ENCODE results near the gene NKPD1. TPM values are rescaled to one million over a fixed set of nuclear protein-coding genes. Genes with fewer than 3 reads are reported as not detected.

NKPD1 gene
- total RNA-seq, 2 experiments from 2014 or later: 0.73 to 0.91 TPM

GRCh38 chr19:45202637-45203036 lies 41.9 kb upstream of the NKPD1 start:
- Mint-ChIP-seq H3K4me1 (ENCODE audit: low read depth) (no peaks in the 10 kb centered on the region), H3K4me3 (no peak overlapping the region), H3K9me3 (no peaks in the 10 kb centered on the region), H3K27ac (no peak overlapping the region), H3K36me3 (ENCODE audit: low read depth) (no peaks in the 10 kb centered on the region), H3K27me3 (no peaks in the 10 kb centered on the region)
- no peak overlapping the region for H3K27ac ChIP-seq (ENCODE audit: low read depth in 1 of 2, low read length in 2 of 2)
- H3K27me3 ChIP-seq (ENCODE audit: control insufficient read depth in 1 of 2, insufficient read depth in 2 of 2, low read length in 2 of 2): no peaks in the 10 kb centered on the region
- DNase-seq: no peak
- H3K4me1 ChIP-seq (ENCODE audit: insufficient read depth, low read length): no peaks in the 10 kb centered on the region
- H3K9me3 ChIP-seq (ENCODE audit: control insufficient read depth in 1 of 2, insufficient read depth in 1 of 2, low read length in 2 of 2): no peaks in the 10 kb centered on the region
- ChIA-PET POLR2A (no interaction called here), CTCF (no interaction called here)
- no peak for ATAC-seq (ENCODE audit: poor library complexity)
- intact Hi-C loops (cut with DNase I, micrococcal nuclease): no loop called here
- H3K4me3 ChIP-seq (ENCODE audit: low read length): no peak overlapping the region
- TF ChIP-seq CTCF (IDR thresholded peaks at IDR 0.05): no peak
- H3K36me3 ChIP-seq (ENCODE audit: insufficient read depth, low read length): no peaks in the 10 kb centered on the region

- CTCF ChIA-PET: no interaction called here
- Mint-ChIP-seq H3K4me1 (ENCODE audit: low read depth) (no peaks in the 10 kb centered on the region), H3K27ac (no peak overlapping the region), H3K27me3 (no peaks in the 10 kb centered on the region), H3K4me3 (no peak overlapping the region), H3K9me3 (no peaks in the 10 kb centered on the region), H3K36me3 (ENCODE audit: low read depth) (no peaks in the 10 kb centered on the region)
- Histone ChIP-seq H3K9me3 (ENCODE audit: control insufficient read depth in 1 of 2, insufficient read depth in 1 of 2, low read length in 2 of 2) (no peaks in the 10 kb centered on the region), H3K27ac (ENCODE audit: low read depth in 1 of 2, low read length in 2 of 2) (no peak overlapping the region), H3K27me3 (ENCODE audit: control insufficient read depth in 1 of 2, insufficient read depth in 2 of 2, low read length in 2 of 2) (no peaks in the 10 kb centered on the region), H3K4me1 (ENCODE audit: insufficient read depth, low read length) (no peaks in the 10 kb centered on the region), H3K4me3 (ENCODE audit: low read length) (no peak overlapping the region), H3K36me3 (ENCODE audit: insufficient read depth, low read length) (no peaks in the 10 kb centered on the region)
- TF ChIP-seq CTCF (IDR thresholded peaks at IDR 0.05): no peak
- POLR2A ChIA-PET: no interaction called here
- ATAC-seq (ENCODE audit: poor library complexity) (no peak), DNase-seq (no peak)
- intact Hi-C loops (cut with DNase I, micrococcal nuclease): no loop called here
Observed at GRCh38 chr19:45200568-45200967, 39.8 kb upstream of the NKPD1 start.

GRCh38 chr19:45195764-45196163 lies 35.0 kb upstream of the NKPD1 start:
- Mint-ChIP-seq H3K27ac (no peak overlapping the region), H3K27me3 (no peaks in the 10 kb centered on the region), H3K4me1 (ENCODE audit: low read depth) (no peaks in the 10 kb centered on the region), H3K36me3 (ENCODE audit: low read depth) (no peaks in the 10 kb centered on the region), H3K4me3 (no peak overlapping the region), H3K9me3 (no peaks in the 10 kb centered on the region)
- ChIA-PET CTCF (no interaction called here), POLR2A (no interaction called here)
- no peak for TF ChIP-seq CTCF (IDR thresholded peaks at IDR 0.05)
- H3K27ac ChIP-seq (ENCODE audit: low read depth in 1 of 2, low read length in 2 of 2): no peak overlapping the region
- intact Hi-C loops (cut with DNase I, micrococcal nuclease): no loop called here
- no peaks in the 10 kb centered on the region for H3K9me3 ChIP-seq (ENCODE audit: control insufficient read depth in 1 of 2, insufficient read depth in 1 of 2, low read length in 2 of 2)
- H3K27me3 ChIP-seq (ENCODE audit: control insufficient read depth in 1 of 2, insufficient read depth in 2 of 2, low read length in 2 of 2): no peaks in the 10 kb centered on the region
- no peaks in the 10 kb centered on the region for H3K36me3 ChIP-seq (ENCODE audit: insufficient read depth, low read length)
- H3K4me1 ChIP-seq (ENCODE audit: insufficient read depth, low read length): no peaks in the 10 kb centered on the region
- no peak for ATAC-seq (ENCODE audit: poor library complexity)
- no peak for DNase-seq
- H3K4me3 ChIP-seq (ENCODE audit: low read length): no peak overlapping the region
